Activated effector memory CD4-positive, alpha-beta T cell treated with anti-CD3 and anti-CD28 coated beads, Interleukin-2, amount 50 U/mL, for 16 hours (primary cell): Measurements from ENCODE around the gene PCYT2.

ENCODE experiments used
- DNase-seq: peaks from one replicate; pipeline ENCODE4 v3.0.0-alpha.2; 2020

The PCYT2 gene

GRCh38 chr17:81869221-81870130 is 41.7 kb downstream of the PCYT2 start:
- DNase-seq: peak; percentile 76

- no peak for DNase-seq
Measured at GRCh38 chr17:81868674-81869220, 42.5 kb downstream of the PCYT2 start.

DNA sequence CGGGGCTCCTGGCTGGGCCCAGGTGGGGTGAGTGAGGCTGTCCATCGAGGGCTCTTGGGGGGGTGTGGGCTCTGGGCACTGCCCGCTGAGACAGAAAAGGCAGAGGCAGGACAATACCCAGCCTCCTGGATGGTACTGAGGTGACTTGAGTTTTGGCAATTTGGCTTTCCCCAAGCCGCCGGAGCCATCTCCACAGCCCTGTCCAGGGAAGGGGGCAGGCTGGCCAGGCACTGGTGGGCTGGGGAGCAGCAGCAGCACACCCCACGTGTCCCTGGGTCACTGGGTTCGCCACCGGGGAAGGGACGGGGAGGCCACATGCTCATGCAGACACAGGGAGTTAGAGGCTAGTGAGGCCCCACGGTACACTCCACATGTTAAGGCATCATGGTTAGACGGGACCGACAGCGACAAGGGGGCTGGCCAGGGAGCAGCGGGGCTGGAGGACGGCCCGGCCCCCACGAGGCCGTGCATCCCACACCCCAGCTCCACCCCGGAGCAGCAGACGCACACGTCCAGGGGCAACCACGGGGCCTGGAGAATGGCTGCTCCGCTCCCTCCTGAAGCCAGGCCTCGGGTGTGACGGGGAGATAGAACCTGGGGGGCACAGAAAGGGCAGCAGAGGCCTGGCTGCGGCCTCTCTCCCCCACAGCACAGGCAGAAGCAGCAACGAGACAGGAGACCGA is 43.1 kb downstream of the PCYT2 start:
- DNase-seq: no peak

DNA sequence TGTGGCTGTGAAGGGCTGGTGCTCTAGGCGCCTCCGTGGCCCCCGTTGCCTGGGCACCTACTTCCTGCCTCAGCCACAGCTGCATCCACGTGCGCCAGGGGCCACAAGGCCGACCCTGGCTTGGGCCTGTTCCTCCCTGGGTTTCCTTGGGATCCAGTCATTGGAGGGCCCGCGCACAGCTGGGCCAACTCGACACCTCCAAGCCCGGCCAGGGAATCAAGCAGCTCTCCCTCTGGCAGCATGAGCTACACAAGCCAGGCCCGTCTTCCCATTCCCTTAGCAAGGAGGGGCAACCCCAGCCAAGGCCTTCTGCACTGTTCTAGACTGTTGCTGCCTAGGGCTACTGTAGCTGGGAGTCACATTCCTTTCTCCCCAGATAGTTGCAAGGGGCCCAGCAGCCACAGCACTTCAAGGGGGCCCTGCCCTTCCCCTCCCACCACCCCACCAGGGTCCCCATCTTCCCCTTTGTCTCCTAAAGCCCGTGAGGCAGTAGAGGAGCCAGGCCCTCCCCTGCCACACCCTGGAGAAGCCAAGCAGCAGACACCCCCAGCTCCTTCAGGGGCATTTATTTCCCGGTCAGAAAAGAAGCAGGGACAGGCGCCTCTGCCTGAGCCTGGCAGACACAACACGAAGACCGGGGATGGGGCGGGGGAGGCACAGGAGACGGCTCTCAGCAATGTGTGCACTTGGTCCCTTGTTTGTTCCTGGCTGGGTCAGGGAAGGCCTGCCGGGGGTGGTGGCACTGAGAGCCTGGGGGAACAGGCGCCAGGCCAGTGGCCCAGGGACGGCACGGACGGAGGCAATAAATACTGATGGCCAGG is 43.8 kb downstream of the PCYT2 start:
- DNase-seq: peak; percentile 64

- DNase-seq: no peak
Measured at GRCh38 chr17:81866440-81867169, 44.6 kb downstream of the PCYT2 start.

DNA sequence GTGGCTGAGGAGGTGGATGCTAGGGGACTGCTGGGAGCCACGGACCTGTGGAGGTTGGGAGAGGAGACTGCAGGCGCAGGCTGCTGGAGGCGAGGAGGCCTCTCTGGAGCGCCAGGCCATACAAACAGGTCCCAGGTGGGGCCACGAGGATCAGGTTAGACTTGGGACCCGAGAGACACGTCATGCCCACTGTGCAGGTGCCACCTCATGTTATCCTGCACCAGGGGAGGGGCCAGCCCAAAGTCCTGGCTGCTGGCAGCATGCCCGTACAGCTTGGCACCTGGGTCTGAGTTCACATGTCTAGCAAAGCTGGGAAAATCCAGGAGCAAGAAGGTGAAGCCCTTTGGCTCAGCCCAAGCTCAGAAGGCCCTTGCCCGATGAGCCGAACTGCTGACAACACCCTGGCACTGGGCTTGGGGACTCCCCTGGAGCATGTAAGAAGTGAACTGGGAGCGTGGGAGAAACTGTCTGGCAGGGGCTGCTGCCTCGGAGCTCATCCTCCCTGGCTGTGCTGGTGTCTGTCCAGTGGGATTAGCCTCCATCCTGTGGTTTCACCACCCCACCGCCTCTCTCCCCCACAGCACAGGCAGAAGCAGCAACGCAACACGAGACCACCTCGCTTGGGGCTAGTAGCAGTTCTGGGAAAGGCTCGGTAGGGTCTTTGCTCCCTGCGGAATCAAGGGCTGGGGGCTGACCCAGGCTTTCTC is 45.3 kb downstream of the PCYT2 start:
- no peak for DNase-seq

- DNase-seq: no peak
Measured at GRCh38 chr17:81865358-81865732, 45.9 kb downstream of the PCYT2 start.

DNA sequence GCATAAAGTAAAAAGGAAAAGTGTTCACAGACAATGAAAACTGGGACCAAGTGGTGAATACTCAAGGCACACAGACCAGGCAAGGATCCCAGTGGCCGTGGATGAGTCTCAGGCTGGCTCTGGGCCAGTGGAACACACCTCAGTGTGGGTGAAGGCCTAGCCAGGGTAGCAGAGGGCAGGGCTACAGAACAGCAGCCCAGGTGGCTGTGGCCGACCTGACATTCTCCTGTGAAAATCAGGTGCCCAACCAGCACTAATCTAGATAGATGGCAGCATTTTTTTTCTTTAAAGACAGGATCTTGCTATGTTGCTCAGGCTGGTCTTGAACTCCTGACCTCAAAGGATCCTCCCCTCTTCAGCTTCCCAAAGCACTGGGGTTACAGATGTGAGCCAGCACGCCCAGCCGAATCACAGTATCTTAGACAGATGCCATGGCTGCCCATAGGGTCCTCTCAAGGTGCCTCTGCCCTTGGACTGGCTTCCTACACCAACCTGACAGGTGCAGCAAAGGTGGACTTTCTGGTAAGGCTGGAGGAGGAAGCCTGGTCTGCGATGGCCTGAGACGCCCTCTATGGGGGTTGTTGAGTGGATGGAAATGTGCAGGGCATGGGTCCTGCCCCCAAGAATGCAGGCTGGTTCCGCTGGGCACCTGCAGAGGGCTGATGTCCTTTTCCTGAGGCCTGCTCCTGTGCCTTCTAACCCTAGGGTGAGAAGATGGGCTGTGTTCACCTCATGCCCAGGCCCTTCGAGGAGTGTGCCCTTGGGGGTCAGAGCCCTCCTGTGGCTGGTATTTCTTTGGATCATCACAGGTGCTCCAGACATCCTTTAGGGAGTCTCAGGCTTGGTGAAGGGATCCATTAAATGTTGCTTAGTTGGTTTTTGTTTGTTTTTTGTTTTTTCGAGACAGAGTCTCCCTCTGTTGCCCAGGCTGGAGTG is 47.1 kb downstream of the PCYT2 start:
- DNase-seq: no peak

- no peak for DNase-seq
Measured at GRCh38 chr17:81863123-81863675, 48.0 kb downstream of the PCYT2 start.

DNA sequence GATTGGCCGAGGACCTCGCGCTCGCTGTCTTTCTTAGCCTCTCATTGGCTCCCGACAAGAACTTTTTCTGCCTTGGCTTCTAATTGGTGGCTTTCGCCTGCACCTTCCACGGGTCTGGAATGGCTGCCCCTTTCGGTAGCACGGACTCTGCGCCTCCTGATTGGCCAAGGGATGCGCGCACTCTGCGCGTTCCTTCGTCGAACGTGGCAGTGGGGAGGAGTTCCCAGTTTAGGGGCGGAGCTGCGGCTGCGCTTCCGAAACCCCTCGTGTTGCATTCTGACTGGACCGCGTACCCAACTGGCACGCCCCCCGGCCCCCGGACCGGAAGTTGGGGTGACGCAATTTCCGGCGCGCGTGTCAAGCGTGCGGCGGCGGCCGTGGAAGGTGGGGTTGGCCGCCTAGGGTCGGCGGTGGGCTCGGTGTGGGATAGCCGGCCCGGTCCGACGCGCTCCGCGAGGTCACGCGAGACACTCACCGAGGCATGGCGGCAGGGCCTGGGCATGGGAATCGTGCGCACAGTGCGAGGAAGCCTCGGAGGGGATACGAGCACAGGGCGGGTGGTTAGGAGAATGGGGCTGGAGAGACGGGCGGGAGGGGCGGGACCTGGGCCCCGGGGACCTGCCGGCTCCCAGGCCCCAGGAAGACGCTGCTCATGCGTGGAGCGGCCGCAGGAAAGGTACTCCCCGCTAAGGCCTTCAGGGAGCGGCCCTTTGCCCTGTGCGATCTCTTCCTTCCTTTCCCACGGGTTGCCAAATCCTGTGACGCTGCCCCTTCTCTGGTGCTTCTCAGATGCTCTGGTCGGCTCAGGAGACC is 50.2 kb downstream of the PCYT2 start:
- DNase-seq: peak; percentile 100

GRCh38 chr17:81859906-81860755 is 51.1 kb downstream of the PCYT2 start, which contains the start of gene P4HB:
P4HB (minus strand) TSS chr17:81860535; CDS start chr17:81860471, 64 bp downstream.
- DNase-seq: no peak

- no peak for DNase-seq
Measured at GRCh38 chr17:81858967-81859905, 52.0 kb downstream of the PCYT2 start.

DNA sequence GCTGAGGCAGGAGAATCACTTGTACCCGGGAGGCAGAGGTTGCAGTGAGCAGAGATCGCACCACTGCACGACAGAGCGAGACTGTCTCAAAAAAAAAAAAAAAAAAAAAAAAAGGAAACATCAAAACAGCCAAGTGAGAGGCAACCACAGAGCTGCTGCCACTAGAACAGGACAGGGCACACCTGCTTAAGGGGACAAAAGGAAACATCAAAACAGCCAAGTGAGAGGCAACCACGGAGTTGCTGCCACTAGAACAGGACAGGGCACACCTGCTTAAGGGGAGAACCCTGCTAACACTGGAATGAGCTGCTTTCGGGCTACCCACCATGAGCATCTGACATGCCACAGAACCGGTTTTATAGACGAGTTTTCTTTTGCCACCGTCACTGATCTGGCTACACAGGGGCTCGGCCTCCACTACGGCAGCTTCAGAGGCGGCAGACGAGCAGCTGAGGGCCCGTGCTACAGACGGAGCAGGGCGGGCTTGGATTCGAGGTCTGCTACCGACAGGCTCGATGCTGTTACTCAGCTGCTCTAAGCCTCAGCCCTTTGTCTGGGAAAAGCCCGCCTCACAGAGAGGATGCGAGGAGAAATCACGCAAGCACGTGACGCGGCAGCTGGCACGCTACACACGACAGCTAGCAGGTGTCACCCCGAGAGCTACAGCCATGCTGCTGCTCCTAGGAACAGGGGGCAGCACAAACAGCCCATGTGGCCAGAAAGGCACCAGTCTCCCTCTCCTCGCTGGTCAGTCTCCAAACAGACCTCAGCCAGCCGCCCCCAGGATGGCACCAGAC is 52.8 kb downstream of the PCYT2 start:
- DNase-seq: no peak

- DNase-seq: no peak
Measured at GRCh38 chr17:81854974-81855774, 56.0 kb downstream of the PCYT2 start.

DNA sequence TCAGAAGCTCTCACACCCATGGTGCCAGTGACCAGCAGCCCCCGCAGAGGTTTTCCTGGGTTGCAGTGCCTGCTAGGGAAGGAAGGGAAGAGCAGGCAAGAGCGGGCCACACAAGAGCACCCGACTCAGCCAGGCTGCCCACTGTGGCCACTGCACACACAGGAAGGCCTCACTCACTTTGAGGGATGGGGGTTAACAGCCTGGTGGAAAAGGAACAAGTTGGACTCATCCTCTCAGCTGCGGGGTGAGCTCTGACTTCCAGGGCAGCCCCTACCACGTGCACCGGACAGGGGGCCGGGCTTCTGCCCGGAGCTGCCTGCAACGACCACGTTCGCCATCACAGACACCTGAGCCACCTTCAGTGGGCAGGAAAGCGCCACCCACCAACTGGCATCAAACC is 59.0 kb downstream of the PCYT2 start:
- DNase-seq: no peak
